COLO668 (cell line): ENCODE results near the gene TCERG1L.

Experiments used
- DNase-seq: peaks from one replicate; lab custom pipeline; 2025; ENCODE audit not compliant: unreplicated experiment; lab: John Stamatoyannopoulos, UW

Gene TCERG1L

GRCh38 chr10:131230641-131231322 lies 80.7 kb downstream of the TCERG1L start:
- no peak for DNase-seq

- no peak for DNase-seq
Observed at GRCh38 chr10:131230166-131230565, 81.4 kb downstream of the TCERG1L start.

GRCh38 chr10:131227163-131227740 lies 84.3 kb downstream of the TCERG1L start:
- no peak for DNase-seq

GRCh38 chr10:131226446-131227162 lies 84.9 kb downstream of the TCERG1L start:
- DNase-seq, result no peak

- no peak for DNase-seq
Observed at GRCh38 chr10:131224106-131224505, 87.4 kb downstream of the TCERG1L start.

GRCh38 chr10:131223422-131223821 lies 88.1 kb downstream of the TCERG1L start:
- no peak for DNase-seq

GRCh38 chr10:131222986-131223385 lies 88.5 kb downstream of the TCERG1L start:
- DNase-seq, result no peak

GRCh38 chr10:131221632-131222277 lies 89.8 kb downstream of the TCERG1L start:
- DNase-seq, result no peak

- DNase-seq, result no peak
Observed at GRCh38 chr10:131220601-131221171, 90.8 kb downstream of the TCERG1L start.

GRCh38 chr10:131219955-131220489 lies 91.5 kb downstream of the TCERG1L start:
- no peak for DNase-seq

GRCh38 chr10:131219584-131219886 lies 92.0 kb downstream of the TCERG1L start:
- no peak for DNase-seq

- DNase-seq, result no peak
Observed at GRCh38 chr10:131218811-131219583, 92.5 kb downstream of the TCERG1L start.

- DNase-seq, result no peak
Observed at GRCh38 chr10:131216681-131217230, 94.8 kb downstream of the TCERG1L start.

- no peak for DNase-seq
Observed at GRCh38 chr10:131215776-131216175, 95.7 kb downstream of the TCERG1L start.

GRCh38 chr10:131214521-131215244 lies 96.8 kb downstream of the TCERG1L start:
- DNase-seq, result no peak

- no peak for DNase-seq
Observed at GRCh38 chr10:131213741-131214505, 97.6 kb downstream of the TCERG1L start.

- no peak for DNase-seq
Observed at GRCh38 chr10:131212763-131213325, 98.7 kb downstream of the TCERG1L start.

- DNase-seq, result no peak
Observed at GRCh38 chr10:131211965-131212619, 99.4 kb downstream of the TCERG1L start.
